Loucy (cell line): Measurements from ENCODE around the gene SNRPD1.

Source experiments
- EZH2phosphoT487 ChIP-seq: fragments of 200-600 bp; IDR thresholded peaks from 2 replicates; pipeline ENCODE4 v1.6.1; 2018; ENCODE audit warnings: antibody characterized with exemption, mild to moderate bottlenecking, moderate library complexity, borderline replicate concordance
- TF ChIP-seq, protein P1 (sequence below): fragments of 200-600 bp; sonication (generic); conservative IDR thresholded peaks from 2 replicates; pipeline ENCODE4 v1.5.1; 2014; ENCODE audit warnings: mild to moderate bottlenecking, antibody characterized with exemption, low read length

- TF ChIP-seq, protein P1, sequence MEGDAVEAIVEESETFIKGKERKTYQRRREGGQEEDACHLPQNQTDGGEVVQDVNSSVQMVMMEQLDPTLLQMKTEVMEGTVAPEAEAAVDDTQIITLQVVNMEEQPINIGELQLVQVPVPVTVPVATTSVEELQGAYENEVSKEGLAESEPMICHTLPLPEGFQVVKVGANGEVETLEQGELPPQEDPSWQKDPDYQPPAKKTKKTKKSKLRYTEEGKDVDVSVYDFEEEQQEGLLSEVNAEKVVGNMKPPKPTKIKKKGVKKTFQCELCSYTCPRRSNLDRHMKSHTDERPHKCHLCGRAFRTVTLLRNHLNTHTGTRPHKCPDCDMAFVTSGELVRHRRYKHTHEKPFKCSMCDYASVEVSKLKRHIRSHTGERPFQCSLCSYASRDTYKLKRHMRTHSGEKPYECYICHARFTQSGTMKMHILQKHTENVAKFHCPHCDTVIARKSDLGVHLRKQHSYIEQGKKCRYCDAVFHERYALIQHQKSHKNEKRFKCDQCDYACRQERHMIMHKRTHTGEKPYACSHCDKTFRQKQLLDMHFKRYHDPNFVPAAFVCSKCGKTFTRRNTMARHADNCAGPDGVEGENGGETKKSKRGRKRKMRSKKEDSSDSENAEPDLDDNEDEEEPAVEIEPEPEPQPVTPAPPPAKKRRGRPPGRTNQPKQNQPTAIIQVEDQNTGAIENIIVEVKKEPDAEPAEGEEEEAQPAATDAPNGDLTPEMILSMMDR, result no peak
- TF ChIP-seq EZH2phosphoT487, result no peak
These were observed 44.3 kb downstream of the SNRPD1 start for GRCh38 chr18:21656402-21656801.
